GM19372 (cell line): ENCODE measurements around the gene NOP10.
"Not testable (repeated sequence)": the region's sequence is repeated elsewhere in the genome, so short reads cannot be mapped to it uniquely, and the experiment has no call there.

Experiments used
- ATAC-seq: cut with Tn5 transposase; IDR thresholded peaks from one replicate; pipeline ENCODE4 v1.9.1; 2021; ENCODE audit warnings: mild to moderate bottlenecking, low read depth, moderate library complexity; ENCODE audit not compliant: unreplicated experiment

Gene NOP10

DNA sequence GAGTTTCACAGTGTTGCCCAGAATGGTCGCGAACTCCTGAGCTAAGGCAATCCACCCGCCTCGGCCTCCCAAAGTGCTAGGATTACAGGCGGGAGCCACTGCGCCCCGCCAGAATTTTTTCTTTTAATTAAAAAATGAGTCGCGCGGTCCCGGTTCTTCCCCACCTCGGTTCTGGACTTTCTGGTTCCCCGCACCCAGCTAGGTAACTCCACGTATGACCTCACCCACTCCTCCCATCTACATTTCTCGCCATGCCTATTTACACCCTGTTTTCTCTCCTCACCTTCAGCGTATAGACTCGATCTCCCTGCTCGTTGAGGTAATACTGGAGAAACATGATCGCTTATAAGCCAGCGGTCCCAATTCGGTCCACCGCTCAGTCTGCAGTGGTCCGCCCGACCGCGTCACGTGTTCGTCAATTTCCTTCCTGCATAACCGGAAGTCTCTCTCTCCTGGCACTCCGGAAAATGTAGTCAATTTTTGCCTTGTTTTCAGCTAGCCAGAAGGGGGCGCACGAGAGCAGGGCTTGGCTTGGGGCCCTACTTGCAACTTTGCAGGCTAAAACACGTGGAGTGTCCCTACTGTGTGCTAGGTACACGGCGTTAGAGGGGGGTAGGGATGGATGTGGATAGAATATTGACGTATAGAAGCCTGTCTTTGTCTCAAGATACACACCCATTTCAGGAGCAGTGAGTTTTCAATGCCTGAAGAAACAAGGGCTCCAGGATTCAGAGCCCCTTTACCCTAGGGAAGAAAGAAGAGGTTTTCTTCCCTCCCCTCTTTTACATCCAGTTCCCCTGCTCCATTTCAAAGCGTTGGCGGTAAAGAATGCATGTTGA is at the start of gene NOP10, which contains the start of gene NUTM1:
Gene NOP10, minus strand, starts transcription at position 400 of the 839 bp plus-strand sequence. Its CDS starts 63 bp downstream, at position 337.
Gene NUTM1, plus strand, starts transcription at position 579 of the 839 bp plus-strand sequence. CDS start 382 bp downstream, outside the sequence.
- peak; percentile 85 for ATAC-seq

DNA sequence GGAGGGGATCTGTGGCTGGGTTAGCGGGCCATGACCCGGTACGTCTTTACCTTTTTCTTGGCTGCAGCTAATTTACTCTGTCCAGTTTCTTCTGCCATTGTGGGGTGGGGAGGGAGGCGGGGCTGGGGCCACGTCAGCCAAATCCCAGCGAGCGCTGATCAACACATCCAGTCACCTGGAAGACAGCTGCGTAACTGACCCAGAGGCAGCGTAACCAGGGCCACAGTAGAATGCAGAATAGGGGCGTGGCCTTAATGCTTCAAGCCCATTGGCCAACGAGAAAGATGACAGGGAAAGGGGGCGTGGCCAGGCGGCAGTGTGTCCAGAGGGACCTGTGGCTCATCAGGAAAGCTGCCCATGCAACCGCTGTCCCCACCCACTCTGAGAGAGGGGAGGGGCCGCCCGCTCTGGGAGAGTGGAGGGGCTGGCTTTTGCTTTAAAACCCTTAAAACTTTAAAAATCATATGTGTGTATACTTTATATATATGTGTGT is 46.7 kb upstream of the NOP10 start:
- ATAC-seq: not testable (repeated sequence)

DNA sequence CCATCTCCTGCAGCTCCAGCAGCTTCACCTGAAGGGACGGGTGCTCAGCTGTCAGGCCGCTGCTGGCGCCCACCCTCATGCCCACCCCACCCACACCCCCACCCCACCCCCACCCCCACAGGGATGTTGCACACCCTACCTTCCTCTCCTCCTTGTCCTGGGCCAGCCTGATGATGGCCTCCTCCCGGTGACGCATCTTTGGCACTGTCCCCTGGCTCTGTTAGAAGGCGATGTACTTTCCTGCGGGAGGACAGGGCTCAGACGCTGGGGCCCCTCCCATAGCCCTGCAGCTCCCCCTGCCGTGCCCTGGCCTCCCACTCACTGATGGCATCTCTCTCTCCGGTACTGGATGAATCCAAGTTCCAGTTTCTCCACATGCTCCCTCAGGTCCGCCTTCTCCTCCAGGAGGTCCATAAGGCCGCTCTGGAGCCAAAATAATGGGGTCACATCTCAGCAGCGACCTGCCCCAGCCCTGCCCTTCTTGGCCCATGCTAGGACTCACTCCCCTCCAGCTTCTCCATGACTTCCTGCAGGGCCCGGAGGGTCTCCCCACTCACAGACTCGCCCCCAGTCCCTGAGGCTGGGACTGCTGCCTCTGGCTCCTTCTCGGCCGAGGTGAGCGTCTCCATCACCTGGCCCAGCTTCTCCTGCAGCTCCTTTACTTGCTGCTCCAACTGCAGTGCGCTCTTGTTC is 39.0 kb upstream of the NOP10 start:
- ATAC-seq: not testable (repeated sequence)

DNA sequence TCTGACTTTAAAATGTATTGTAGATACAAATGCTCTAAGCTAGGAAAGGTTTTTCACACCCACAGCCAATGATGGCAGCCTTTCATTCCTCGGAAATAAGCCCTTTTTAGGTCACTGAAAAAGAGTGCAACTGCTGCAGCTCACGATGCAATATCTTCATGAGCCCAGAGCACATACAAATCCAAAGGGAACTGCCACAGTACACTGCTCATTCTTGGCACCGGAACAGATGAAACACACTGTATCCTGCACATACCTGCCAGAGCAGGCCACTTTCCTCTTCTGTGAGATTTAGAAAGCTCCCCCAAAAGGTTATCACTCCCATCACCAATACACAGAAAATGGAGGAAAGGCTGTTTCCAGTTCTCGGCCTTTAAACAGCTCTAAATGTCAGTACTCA is 37.6 kb upstream of the NOP10 start:
- ATAC-seq: not testable (repeated sequence)

DNA sequence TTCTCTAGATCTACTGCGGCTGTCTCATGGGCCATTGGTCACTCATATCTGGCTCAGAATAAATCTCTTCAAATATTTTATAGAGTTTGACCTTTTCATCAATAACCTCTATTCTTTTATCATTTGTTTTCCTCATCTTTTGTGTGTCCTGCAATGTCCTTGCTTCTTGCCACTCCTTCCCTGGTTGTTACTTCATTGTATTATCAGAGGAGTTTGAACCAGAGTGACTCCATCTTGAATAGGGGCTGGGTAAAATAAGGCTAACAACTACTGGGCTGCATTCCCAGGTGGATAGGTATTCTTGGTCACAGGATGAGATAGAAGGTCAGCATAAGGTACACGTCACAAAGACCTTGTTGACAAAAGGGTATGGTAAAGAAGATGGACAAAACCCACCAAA is 33.9 kb upstream of the NOP10 start:
- ATAC-seq: no peak

DNA sequence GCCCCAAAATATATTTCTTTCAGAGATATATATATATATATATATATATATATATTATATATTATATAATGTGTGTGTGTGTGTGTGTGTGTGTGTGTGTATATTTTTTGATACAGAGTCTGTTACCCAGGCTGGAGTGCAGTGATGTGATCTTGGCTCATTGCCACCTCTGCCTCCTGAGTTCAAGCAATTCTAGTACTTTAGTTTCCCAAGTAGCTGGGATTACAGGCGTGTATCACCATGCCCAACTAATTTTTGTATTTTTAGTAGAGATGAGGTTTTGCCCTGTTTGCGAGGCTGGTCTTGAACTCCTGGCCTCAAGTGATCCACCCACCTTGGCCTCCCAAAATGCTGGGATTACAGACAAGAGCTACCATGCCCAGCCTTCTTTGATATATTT is 32.6 kb upstream of the NOP10 start:
- not testable (repeated sequence) for ATAC-seq

DNA sequence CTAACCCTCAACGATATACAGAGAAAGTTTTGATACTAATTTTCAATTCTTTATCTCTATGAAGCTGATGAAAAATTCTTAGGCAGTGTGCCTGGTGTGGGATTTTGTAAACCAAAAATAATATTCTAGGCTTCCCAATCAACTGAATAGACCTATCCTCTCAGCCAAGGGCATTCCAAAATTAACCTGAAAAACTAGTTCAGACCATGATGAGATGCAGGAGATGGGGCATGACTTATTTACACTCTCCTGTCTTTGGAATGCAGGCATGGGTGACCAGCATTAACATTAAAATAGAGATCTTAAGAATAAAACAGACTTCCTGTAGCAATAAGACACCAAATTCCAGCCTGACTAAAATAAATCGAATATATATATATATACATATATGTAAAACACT is 31.9 kb upstream of the NOP10 start:
- no peak for ATAC-seq

DNA sequence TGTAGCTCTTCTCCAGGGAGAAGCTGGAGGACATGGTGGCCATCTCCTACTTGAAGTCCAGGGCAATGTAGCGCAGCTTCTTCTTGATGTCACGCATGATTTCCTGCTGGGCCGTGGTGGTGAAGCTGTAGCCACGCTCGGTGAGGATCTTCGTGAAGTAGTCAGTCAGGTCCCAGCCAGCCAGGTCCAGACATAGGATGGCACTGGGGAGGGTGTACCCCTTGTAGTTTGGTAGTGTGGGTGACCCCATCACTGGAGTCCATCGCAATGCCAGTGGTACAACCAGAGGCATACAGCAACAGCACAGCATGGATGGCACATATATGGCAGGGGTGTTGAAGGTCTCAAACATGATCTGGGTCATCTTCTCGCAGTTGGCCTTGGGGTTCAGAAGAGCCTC is 31.0 kb upstream of the NOP10 start:
- ATAC-seq: no peak

DNA sequence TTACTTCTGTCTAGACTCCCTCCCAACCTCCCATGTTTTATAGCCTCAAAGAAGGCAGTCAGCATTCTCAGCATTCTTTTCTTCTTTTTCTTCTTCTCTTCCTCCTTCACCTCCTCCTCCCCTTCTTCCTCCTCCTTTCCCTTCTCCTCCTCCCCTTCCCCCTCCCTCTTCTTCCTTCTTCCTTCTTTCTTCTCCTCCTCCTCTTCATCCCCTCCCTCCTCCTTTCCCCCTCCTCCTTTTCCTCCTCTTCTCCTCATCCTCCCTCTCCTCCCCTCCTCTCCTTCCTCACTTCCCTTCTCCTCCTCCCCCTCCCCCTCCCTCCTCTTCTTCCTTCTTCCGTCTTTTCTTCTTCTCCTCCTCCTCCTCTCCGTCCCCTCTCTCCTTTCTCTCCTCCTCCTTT is 27.7 kb upstream of the NOP10 start:
- no peak for ATAC-seq

DNA sequence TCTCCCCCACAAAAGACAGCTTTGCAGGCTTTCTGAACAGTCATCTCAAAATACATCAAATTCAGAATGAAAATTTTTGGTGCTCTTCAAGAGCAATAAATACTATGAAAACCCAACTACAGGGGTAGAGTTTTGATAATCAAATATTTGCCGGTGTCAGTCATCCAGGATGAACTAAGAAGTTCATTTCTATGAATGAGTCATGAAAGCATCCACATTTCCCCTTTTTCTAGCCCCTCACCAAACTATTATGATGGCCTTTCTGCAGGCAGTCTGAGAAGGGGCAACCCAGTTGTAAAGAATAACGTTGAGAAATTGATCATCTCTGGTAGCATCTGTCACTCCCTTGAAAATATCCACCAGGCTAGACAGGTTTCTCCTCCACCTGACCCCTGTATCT is 27.2 kb upstream of the NOP10 start:
- ATAC-seq: no peak

DNA sequence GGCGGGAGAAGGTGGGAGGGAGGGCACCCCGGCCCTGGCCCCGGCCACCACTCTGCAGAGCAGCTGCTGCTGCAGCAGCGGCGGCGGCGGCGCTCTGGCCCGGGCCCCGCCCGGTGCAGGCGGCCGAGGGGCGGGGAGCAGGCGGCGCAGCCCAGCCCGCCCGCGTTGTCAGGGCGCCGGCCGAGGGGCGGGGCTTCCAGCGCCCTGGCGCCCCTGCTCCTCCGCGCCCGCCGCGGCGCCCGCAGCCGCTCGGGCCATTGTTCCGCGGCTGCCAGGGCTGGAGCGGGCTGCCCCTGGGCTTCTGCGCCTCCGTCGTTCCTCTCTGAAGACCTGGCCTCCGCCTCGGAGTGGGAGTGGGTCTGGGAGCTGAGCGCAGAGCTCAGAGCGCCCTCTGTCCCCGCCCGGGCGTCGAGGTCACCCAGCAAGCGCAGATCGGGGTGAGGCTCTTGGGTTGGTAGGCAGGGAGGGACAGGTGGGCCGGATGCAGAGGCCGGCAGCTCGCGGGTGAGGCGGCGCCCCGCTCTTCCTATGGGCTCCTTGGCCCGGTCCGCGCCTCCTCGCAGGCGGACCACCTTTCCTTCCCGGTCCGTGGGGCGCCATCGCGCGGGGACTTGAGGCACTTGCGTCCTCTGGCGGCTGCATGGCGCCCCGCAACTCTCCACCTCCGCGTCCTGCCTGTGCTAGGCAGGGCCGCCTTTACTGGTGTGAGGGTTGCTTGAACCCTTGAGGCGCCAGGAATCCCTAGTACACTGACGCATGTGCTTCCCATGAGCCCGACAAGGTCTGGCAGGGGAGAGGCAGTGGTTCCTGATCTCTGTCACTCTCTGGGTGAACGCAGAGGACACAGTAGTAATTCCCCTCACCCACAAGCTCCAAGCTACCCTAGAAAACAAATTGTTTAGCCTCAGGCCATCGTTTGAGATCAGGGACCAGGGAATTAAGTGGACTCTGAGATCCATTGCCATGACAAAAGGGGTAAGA is 24.5 kb upstream of the NOP10 start, which contains the start of gene LPCAT4:
Gene LPCAT4, minus strand, starts transcription at position 96 of the 981 bp plus-strand sequence. CDS start 96 bp downstream, outside the sequence.
- peak; percentile 80 for ATAC-seq

DNA sequence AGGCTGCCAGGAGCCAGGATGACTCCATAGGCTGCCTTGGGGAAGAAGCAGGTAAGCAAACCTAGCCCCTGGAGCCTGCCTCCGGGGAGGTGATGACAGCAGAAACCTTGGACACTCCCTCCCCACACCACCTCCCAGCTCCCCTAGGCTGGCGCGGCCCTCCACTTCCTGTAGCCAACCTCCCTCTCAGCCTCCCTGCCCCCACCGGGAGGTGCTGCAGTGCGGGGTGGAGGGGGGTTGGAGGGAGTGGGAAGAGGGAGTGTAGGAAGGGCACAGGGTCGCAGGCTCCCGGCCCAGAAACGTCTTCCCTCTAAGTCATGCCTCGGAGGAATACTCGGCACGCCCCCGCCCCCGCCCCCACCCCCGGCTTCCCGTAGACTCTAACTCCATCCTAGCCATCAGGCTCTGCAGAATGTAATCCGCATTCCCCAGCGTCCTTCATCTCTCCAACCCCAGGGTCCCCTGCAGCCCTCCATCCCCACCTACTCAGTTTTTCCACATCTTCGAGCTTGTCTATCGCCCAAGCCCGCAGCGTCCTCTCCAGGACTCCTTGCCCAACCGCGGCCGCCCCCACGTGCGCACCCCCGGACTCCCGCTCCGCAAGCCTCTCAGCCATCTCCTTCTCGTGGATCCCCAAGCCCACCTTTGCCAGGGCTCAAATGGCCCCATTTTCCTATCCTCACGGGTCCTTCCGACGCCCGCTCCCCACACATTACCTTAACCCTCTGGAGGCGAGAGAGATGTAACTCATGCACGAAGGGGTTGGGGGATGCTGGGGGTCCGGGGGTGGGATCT is 23.5 kb upstream of the NOP10 start:
- no peak for ATAC-seq

DNA sequence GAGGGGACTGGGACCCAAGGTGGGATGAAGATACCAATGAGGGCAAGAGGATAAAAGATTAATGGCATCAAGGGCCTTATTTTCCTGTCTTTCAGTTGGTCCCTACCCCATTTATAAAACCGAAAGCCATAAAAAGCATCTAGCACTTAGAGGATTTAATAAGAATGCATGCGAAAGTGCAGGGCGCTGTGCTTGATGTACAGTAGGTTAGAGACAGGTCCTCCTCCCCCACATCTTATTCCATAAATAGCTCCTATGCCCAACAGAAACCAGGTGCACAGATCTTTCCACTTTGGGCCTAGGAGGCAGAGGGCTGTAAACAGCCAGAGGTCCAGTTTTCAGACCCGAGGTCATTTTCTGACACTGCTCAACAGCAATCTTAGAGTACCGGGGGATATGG is 22.9 kb upstream of the NOP10 start:
- no peak for ATAC-seq

DNA sequence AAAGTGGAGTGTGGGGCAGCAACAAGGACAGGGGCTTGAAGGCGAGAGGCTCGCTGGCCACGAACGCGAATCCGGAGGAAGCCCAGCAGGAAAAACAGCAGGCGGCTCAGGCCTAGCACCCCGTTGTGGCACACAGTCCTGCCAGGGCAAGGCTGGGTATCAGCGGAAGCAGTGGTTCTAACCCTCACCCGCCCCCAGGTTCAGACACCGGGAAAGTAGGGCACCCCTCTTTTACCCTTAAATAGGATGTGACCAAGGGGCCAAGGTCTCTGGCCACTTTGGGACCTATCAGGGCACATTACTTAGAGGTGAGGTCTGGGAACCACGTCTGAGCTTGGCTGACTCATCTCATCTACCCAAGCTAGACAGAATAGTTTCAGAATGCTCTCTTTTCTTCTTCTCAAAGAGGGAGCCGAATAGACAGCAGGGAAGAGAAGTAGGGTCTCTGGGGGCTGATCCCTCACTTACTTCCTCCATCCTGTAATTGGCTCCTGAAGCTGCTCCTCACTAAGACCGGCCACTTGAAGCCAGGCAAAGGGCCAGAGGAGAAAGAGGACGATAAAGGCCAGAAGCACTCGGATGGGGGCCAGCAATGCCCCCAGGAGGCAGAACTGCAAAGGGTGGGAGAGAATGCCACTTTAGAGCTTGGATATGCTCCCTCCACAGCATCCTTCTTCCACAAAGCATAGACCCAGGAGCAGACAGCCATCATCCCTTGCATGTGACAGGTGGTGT is 22.3 kb upstream of the NOP10 start:
- no peak for ATAC-seq

DNA sequence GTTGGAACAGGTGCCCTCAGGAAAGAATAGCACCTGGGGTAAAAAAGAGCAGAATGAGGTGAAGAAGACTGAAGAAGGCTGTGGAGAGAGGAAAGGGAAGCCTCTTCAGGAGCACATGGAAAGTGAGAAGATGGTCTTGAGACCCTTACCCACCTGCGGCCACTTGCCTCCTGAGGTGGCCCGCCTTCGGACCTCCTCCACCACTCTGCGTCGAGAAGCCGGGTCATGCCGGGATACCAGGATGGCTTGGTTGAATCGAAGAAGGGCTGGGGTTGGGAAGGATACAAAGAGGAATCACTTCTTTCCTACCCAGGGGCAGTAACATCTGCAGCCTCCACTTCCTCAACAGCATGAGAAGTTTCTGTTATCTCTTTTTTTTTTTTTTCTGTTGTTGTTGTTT is 21.1 kb upstream of the NOP10 start:
- no peak for ATAC-seq

DNA sequence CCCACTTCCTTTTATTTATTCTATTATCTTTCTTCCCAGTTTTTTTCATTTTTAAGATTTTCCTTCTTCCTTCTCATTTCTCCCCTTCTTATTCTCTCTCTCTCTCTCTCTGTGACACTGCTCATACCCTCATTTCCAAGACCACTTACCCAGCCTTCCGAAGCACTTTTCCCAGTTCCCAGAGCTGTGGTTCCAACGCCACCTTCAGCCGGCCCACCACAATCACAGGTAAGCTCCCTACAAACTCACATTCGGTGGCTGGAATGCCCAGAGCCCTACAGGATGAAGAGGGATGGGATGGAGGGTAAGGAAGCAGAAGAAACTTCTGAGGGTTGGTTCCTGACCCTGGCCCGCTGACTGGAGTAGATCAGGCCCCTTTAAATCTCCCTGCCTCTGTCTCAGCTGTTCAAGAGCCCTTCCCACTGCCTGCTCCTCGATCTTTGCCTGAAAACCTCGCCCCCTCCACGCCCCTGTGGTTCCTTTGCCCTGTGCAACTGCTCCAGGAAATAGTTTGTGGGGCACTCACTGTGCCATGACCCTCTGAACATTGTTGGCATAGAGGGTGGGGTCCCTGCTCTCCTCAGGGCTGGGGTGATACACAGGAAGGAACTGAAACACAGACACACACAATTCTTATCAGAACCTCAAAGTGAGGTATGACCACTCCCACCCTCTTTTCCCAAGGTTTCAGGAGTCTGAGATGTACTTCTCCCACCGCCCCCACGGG is 19.3 kb upstream of the NOP10 start:
- no peak for ATAC-seq

DNA sequence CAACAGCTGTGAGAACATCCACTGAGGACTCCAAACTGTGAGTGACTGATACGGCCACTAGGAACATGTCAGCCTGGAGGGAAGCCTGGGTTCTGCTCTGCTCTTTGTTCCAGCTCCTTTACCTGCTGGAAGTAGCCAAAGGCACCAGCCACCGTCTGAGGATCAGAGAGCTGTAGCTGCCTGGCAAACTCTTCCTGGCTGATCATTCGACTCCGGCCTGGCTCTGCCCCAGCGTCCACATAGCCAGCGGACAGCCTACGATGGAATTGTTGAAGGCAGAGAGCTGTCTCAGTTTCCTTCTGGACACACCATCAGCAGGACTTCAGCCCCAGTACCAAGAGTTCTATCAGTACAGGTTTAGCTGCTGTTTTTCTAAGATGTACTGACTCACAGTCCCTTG is 18.3 kb upstream of the NOP10 start:
- no peak for ATAC-seq

DNA sequence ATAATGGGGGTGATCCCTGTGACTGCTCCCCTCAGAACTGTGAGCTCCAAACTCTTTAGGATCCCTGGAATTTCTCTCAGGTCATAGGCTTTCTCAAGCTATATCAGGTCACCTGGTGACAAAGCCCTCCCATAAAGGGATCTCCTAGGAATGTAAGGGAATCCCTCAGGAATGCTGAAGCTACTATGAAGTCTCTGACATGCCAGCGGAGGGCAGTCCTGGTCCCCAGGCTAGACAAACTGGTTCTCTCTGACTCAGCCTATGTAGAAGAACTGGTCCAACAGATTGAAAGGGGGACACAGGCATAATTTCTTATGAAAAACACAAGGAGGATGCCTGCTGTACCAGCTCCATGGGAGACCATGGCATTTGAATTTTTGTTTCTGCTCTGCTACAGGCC is 17.4 kb upstream of the NOP10 start:
- ATAC-seq: no peak
